ENCODE data around the gene GLYAT.

DNA sequence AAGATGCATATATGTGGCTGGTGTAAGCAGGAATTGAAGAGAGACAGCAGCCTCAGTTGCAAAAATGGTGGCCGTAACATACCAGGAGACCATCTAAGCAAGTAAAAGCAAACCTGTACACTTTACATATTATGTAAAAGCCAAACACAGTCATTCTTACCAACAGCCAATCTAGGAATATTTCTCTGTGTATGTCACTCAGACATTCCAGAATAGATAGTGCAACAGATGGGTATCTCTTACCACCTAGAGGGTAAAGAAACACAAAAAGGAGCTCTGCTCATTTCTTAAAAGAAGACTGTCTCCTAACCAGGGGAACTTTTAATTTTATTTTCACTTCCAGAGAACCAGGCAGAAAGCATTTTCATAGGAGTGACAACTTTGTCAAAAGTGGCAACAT lies 38.7 kb downstream of the GLYAT start:
- TF ChIP-seq, protein P1, sequence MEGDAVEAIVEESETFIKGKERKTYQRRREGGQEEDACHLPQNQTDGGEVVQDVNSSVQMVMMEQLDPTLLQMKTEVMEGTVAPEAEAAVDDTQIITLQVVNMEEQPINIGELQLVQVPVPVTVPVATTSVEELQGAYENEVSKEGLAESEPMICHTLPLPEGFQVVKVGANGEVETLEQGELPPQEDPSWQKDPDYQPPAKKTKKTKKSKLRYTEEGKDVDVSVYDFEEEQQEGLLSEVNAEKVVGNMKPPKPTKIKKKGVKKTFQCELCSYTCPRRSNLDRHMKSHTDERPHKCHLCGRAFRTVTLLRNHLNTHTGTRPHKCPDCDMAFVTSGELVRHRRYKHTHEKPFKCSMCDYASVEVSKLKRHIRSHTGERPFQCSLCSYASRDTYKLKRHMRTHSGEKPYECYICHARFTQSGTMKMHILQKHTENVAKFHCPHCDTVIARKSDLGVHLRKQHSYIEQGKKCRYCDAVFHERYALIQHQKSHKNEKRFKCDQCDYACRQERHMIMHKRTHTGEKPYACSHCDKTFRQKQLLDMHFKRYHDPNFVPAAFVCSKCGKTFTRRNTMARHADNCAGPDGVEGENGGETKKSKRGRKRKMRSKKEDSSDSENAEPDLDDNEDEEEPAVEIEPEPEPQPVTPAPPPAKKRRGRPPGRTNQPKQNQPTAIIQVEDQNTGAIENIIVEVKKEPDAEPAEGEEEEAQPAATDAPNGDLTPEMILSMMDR (IDR thresholded peaks at IDR 0.05; ENCODE audit: insufficient read depth, low read length) = no peak
- TF ChIP-seq POLR2AphosphoS5 (IDR thresholded peaks at IDR 0.05; ENCODE audit: low read depth) = no peak
- TF ChIP-seq, protein P2, sequence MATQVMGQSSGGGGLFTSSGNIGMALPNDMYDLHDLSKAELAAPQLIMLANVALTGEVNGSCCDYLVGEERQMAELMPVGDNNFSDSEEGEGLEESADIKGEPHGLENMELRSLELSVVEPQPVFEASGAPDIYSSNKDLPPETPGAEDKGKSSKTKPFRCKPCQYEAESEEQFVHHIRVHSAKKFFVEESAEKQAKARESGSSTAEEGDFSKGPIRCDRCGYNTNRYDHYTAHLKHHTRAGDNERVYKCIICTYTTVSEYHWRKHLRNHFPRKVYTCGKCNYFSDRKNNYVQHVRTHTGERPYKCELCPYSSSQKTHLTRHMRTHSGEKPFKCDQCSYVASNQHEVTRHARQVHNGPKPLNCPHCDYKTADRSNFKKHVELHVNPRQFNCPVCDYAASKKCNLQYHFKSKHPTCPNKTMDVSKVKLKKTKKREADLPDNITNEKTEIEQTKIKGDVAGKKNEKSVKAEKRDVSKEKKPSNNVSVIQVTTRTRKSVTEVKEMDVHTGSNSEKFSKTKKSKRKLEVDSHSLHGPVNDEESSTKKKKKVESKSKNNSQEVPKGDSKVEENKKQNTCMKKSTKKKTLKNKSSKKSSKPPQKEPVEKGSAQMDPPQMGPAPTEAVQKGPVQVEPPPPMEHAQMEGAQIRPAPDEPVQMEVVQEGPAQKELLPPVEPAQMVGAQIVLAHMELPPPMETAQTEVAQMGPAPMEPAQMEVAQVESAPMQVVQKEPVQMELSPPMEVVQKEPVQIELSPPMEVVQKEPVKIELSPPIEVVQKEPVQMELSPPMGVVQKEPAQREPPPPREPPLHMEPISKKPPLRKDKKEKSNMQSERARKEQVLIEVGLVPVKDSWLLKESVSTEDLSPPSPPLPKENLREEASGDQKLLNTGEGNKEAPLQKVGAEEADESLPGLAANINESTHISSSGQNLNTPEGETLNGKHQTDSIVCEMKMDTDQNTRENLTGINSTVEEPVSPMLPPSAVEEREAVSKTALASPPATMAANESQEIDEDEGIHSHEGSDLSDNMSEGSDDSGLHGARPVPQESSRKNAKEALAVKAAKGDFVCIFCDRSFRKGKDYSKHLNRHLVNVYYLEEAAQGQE (IDR thresholded peaks at IDR 0.05; ENCODE audit: insufficient replicate concordance, low read depth) = no peak
